Activated CD8-positive, alpha-beta memory T cell treated with anti-CD3 and anti-CD28 coated beads for 48 hours (primary cell): ENCODE measurements around the gene ANKFN1.
A peak's percentile ranks its signal among the peaks of the same experiment; 100 is the strongest.
"Not testable (repeated sequence)": the region's sequence is repeated elsewhere in the genome, so short reads cannot be mapped to it uniquely, and the experiment has no call there.

ENCODE experiments used
- DNase-seq, 3 experiments: peaks; one replicate each; pipeline ENCODE4 v3.0.0-alpha.2; 2020; ENCODE audit warnings: low read depth in 2 of 3, low spot score in 2 of 3

ANKFN1 gene

GRCh38 chr17:56284482-56284881 is 131.2 kb downstream of the ANKFN1 start:
- DNase-seq = no peak

GRCh38 chr17:56288786-56289185 is 135.5 kb downstream of the ANKFN1 start:
- not testable (repeated sequence) for DNase-seq

GRCh38 chr17:56289321-56289720 is 136.0 kb downstream of the ANKFN1 start:
- DNase-seq = no peak

- DNase-seq = no peak
Observed at GRCh38 chr17:56290101-56290801, 137.0 kb downstream of the ANKFN1 start.

GRCh38 chr17:56290802-56291118 is 137.5 kb downstream of the ANKFN1 start:
- DNase-seq = no peak

- DNase-seq = no peak
Observed at GRCh38 chr17:56291226-56291805, 138.0 kb downstream of the ANKFN1 start.

- no peak for DNase-seq
Observed at GRCh38 chr17:56292010-56292409, 138.7 kb downstream of the ANKFN1 start.

GRCh38 chr17:56292578-56292977 is 139.3 kb downstream of the ANKFN1 start:
- no peak for DNase-seq

GRCh38 chr17:56297184-56297583 is 143.9 kb downstream of the ANKFN1 start:
- DNase-seq = peak in 1 of 3 experiments; percentile 1

GRCh38 chr17:56298846-56299245 is 145.6 kb downstream of the ANKFN1 start:
- no peak for DNase-seq

GRCh38 chr17:56300144-56300543 is 146.9 kb downstream of the ANKFN1 start:
- DNase-seq = no peak

- DNase-seq = no peak
Observed at GRCh38 chr17:56305007-56305406, 151.7 kb downstream of the ANKFN1 start.

- no peak for DNase-seq
Observed at GRCh38 chr17:56309897-56310296, 156.6 kb downstream of the ANKFN1 start.

GRCh38 chr17:56310782-56311181 is 157.5 kb downstream of the ANKFN1 start:
- no peak for DNase-seq

GRCh38 chr17:56313201-56313600 is 159.9 kb downstream of the ANKFN1 start:
- DNase-seq = no peak

GRCh38 chr17:56314026-56314425 is 160.8 kb downstream of the ANKFN1 start:
- DNase-seq = no peak

GRCh38 chr17:56314984-56315602 is 161.8 kb downstream of the ANKFN1 start:
- no peak for DNase-seq

- no peak for DNase-seq
Observed at GRCh38 chr17:56316604-56317003, 163.3 kb downstream of the ANKFN1 start.

GRCh38 chr17:56317351-56318208 is 164.3 kb downstream of the ANKFN1 start:
- DNase-seq = no peak

- no peak for DNase-seq
Observed at GRCh38 chr17:56319531-56319930, 166.3 kb downstream of the ANKFN1 start.

GRCh38 chr17:56320443-56320842 is 167.2 kb downstream of the ANKFN1 start:
- no peak for DNase-seq

- DNase-seq = no peak
Observed at GRCh38 chr17:56322991-56323390, 169.7 kb downstream of the ANKFN1 start.
